ENCODE results near the gene OCRL.

GRCh38 chrX:129493643-129494042 lies 46.4 kb upstream of the OCRL start:
- TF ChIP-seq CTCF (IDR thresholded peaks at IDR 0.05) (no peak), POLR2A (IDR thresholded peaks at IDR 0.05) (no peak), POLR2AphosphoS5 (IDR thresholded peaks at IDR 0.05) (no peak)

All from upper lobe of left lung (tissue), 4 donors.